Astrocyte (in vitro differentiated cells and primary cell): Measurements from ENCODE around the gene C13orf46.

Source experiments
- EZH2 ChIP-seq: IDR thresholded peaks from 2 replicates; pipeline ENCODE4 v1.6.1; 2012; ENCODE audit warnings: mild to moderate bottlenecking, low read length, inconsistent platforms; ENCODE audit not compliant: insufficient read depth
- TF ChIP-seq, protein P1 (sequence below): IDR thresholded peaks from 2 replicates; pipeline ENCODE4 v1.5.1; 2011; ENCODE audit warnings: low read depth, mild to moderate bottlenecking, inconsistent platforms, low read length, moderate library complexity; ENCODE audit not compliant: insufficient read depth

DNA sequence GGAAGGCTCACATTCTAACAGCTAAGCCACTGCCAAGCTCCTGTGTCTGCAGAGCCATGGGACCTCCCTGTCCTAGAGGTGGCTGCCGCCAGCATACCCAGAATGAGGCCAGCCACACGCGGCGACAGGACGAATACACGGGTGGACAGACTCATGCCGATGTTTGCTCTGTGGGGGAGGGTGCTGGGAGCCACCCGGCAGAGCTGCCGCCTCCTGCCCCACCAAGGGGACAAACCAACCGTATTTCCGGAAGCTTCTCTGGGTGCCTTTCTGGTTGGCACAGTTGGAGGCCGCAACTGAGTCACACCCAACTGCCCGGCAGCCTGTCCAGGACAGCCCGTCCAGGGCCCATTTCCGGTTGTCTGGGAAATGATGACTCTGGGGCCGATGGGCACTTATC, 20.3 kb downstream of the C13orf46 start:
- TF ChIP-seq, protein P1, sequence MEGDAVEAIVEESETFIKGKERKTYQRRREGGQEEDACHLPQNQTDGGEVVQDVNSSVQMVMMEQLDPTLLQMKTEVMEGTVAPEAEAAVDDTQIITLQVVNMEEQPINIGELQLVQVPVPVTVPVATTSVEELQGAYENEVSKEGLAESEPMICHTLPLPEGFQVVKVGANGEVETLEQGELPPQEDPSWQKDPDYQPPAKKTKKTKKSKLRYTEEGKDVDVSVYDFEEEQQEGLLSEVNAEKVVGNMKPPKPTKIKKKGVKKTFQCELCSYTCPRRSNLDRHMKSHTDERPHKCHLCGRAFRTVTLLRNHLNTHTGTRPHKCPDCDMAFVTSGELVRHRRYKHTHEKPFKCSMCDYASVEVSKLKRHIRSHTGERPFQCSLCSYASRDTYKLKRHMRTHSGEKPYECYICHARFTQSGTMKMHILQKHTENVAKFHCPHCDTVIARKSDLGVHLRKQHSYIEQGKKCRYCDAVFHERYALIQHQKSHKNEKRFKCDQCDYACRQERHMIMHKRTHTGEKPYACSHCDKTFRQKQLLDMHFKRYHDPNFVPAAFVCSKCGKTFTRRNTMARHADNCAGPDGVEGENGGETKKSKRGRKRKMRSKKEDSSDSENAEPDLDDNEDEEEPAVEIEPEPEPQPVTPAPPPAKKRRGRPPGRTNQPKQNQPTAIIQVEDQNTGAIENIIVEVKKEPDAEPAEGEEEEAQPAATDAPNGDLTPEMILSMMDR = no peak
- no peak for TF ChIP-seq EZH2
